ENCODE data around the gene IL27RA.

The IL27RA gene

GRCh38 chr19:14003251-14004055, 28.1 kb upstream of the IL27RA start:
- Histone ChIP-seq H3K79me2 (ENCODE audit: insufficient read depth, low read length) (peaks cover 48% of the 10 kb centered on the region), H4K20me1 (ENCODE audit: insufficient read depth, low read length, poor library complexity, severe bottlenecking) (no peaks in the 10 kb centered on the region), H3K4me1 (ENCODE audit: insufficient read depth, low read length, poor library complexity, severe bottlenecking) (peaks cover 46% of the 10 kb centered on the region), H3K36me3 (ENCODE audit: insufficient read depth, low read length) (peaks cover 8% of the 10 kb centered on the region), H3K4me3 (ENCODE audit: low read length, poor library complexity, severe bottlenecking) (peak overlapping the region; percentile 37), H3K4me2 (ENCODE audit: low read depth, low read length, poor library complexity, severe bottlenecking) (peak overlapping the region; percentile 72), H2AFZ (ENCODE audit: low read length) (no peak overlapping the region), H3K9ac (ENCODE audit: low read depth, low read length, poor library complexity, severe bottlenecking) (peak overlapping the region; percentile 61), H3K9me3 (ENCODE audit: insufficient read depth, low read depth, low read length) (peaks cover 11% of the 10 kb centered on the region; the same call in 1 of the 2 replicates), H3K9me2 (replicated peaks; ENCODE audit: low read depth, low read length) (no peaks in the 10 kb centered on the region), H3K27me3 (ENCODE audit: insufficient read depth, low read length, poor library complexity, severe bottlenecking) (no peaks in the 10 kb centered on the region), H3F3A (ENCODE audit: low read depth) (peaks cover 17% of the 10 kb centered on the region; the same call in 1 of the 2 replicates)
- TF ChIP-seq CTCF (conservative IDR thresholded peaks at IDR 0.05; ENCODE audit: low read length) (no peak), EZH2phosphoT487 (IDR thresholded peaks at IDR 0.05; ENCODE audit: borderline replicate concordance) (no peak)

DNA sequence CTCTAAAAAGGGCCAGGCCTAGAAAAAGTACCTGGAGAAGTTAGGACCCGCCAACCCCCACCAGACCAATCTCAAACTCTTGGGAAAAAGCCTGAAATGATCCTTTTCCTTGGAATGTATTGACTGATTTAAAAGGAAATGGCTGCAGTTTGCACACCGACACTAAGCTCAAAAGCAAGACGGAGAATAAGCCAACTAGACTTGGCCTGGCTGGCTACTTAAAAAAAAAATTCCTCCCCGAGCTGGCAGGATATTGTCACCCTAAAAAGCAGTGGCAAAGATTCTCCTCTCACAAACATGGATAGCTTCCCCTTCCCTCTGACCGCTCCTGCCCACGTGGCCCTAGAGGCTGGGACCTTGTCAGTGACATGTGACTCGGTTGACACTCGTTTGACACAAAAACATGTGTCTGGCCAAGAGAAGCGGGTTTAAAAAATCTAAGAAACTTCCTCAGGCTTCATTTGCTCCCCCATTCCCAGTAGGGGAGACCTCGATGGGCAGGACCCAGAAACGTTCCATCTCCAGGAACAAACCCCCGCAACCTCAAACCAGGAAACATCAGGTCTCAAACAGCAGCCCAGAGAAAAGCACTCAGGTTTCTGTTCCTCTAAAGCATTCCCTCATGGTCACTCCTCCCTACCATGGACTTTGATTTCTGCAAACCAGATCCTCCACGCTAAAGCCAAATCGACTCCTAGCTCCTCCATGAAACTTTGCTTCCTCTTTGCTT, 26.8 kb upstream of the IL27RA start:
- H3K4me3 ChIP-seq (ENCODE audit: low read length, poor library complexity, severe bottlenecking), result peak overlapping the region; percentile 80
- H3K9ac ChIP-seq (ENCODE audit: low read depth, low read length, poor library complexity, severe bottlenecking), result peak overlapping the region; percentile 14
- no peaks in the 10 kb centered on the region for H3K27me3 ChIP-seq (ENCODE audit: insufficient read depth, low read length, poor library complexity, severe bottlenecking)
- peaks cover 35% of the 10 kb centered on the region for H3K79me2 ChIP-seq (ENCODE audit: insufficient read depth, low read length)
- H3K36me3 ChIP-seq (ENCODE audit: insufficient read depth, low read length), result no peaks in the 10 kb centered on the region
- no peak for TF ChIP-seq CTCF (conservative IDR thresholded peaks at IDR 0.05; ENCODE audit: low read length)
- TF ChIP-seq EZH2phosphoT487 (IDR thresholded peaks at IDR 0.05; ENCODE audit: borderline replicate concordance), result no peak
- H3K4me1 ChIP-seq (ENCODE audit: insufficient read depth, low read length, poor library complexity, severe bottlenecking), result peaks cover 46% of the 10 kb centered on the region
- H3K4me2 ChIP-seq (ENCODE audit: low read depth, low read length, poor library complexity, severe bottlenecking), result peak overlapping the region; percentile 56
- H3F3A ChIP-seq (ENCODE audit: low read depth), result peaks cover 17% of the 10 kb centered on the region; the same call in 1 of the 2 replicates
- H2AFZ ChIP-seq (ENCODE audit: low read length), result no peak overlapping the region
- H3K9me2 ChIP-seq (replicated peaks; ENCODE audit: low read depth, low read length), result no peaks in the 10 kb centered on the region
- H4K20me1 ChIP-seq (ENCODE audit: insufficient read depth, low read length, poor library complexity, severe bottlenecking), result no peaks in the 10 kb centered on the region
- H3K9me3 ChIP-seq (ENCODE audit: insufficient read depth, low read depth, low read length), result no peaks in the 10 kb centered on the region

GRCh38 chr19:14005349-14006084, 26.0 kb upstream of the IL27RA start:
- Histone ChIP-seq H3K4me3 (ENCODE audit: low read length, poor library complexity, severe bottlenecking) (peak overlapping the region; percentile 80), H3K9me3 (ENCODE audit: insufficient read depth, low read depth, low read length) (no peaks in the 10 kb centered on the region), H3K27me3 (ENCODE audit: insufficient read depth, low read length, poor library complexity, severe bottlenecking) (no peaks in the 10 kb centered on the region), H3K9me2 (replicated peaks; ENCODE audit: low read depth, low read length) (no peaks in the 10 kb centered on the region), H3F3A (ENCODE audit: low read depth) (peaks cover 17% of the 10 kb centered on the region; the same call in 1 of the 2 replicates), H3K9ac (ENCODE audit: low read depth, low read length, poor library complexity, severe bottlenecking) (peak overlapping the region; percentile 87), H4K20me1 (ENCODE audit: insufficient read depth, low read length, poor library complexity, severe bottlenecking) (no peaks in the 10 kb centered on the region), H3K4me2 (ENCODE audit: low read depth, low read length, poor library complexity, severe bottlenecking) (peak overlapping the region; percentile 56), H2AFZ (ENCODE audit: low read length) (0 out of 2 replicates have a peak overlapping the region, but pooled peaks have one; percentile 31), H3K79me2 (ENCODE audit: insufficient read depth, low read length) (peaks cover 27% of the 10 kb centered on the region), H3K4me1 (ENCODE audit: insufficient read depth, low read length, poor library complexity, severe bottlenecking) (peaks cover 46% of the 10 kb centered on the region), H3K36me3 (ENCODE audit: insufficient read depth, low read length) (no peaks in the 10 kb centered on the region)
- TF ChIP-seq EZH2phosphoT487 (IDR thresholded peaks at IDR 0.05; ENCODE audit: borderline replicate concordance) (no peak), CTCF (conservative IDR thresholded peaks at IDR 0.05; ENCODE audit: low read length) (no peak)
